ENCODE results near the gene PRR15L. TPM values are rescaled to one million over a fixed set of nuclear protein-coding genes. Genes with fewer than 3 reads are reported as not detected.

Gene PRR15L
- total and polyA plus RNA-seq, 2 of the 8 experiments (the other 6 are each of a cell fraction or from before 2014, with no cell fraction given), result 0.26 to 1.1 TPM

GRCh38 chr17:47918006-47918405, 39.7 kb downstream of the PRR15L start:
- no peak overlapping the region for H2AK5ac ChIP-seq (ENCODE audit: low read depth, low read length)
- H3K27me3 ChIP-seq (replicated peaks in 1 of 4; ENCODE audit: control insufficient read depth in 3 of 4, extremely low read depth in 1 of 4, insufficient read depth in 3 of 4, low read length in 3 of 4), result no peaks in the 10 kb centered on the region
- no peak overlapping the region for H3K27ac ChIP-seq (ENCODE audit: low read depth, low read length)
- no peak overlapping the region for H3K4ac ChIP-seq (replicated peaks; ENCODE audit: insufficient read length, low read depth, low read length)
- FAIRE-seq, result no peak
- no peak overlapping the region for H4K91ac ChIP-seq (replicated peaks; ENCODE audit: insufficient read length, low read length)
- H3K4me1 ChIP-seq (replicated peaks in 1 of 4; ENCODE audit: control insufficient read depth in 3 of 4, insufficient read depth in 4 of 4, low read length in 3 of 4), result no peaks in the 10 kb centered on the region
- H4K20me1 ChIP-seq (replicated peaks in 1 of 2; ENCODE audit: control insufficient read depth in 1 of 2, insufficient read depth in 2 of 2, low read length in 2 of 2), result no peaks in the 10 kb centered on the region
- no peak overlapping the region for H3K14ac ChIP-seq (ENCODE audit: insufficient read length)
- no peak overlapping the region for H2BK5ac ChIP-seq (ENCODE audit: low read depth, low read length)
- no peak overlapping the region for H2BK20ac ChIP-seq (ENCODE audit: low read length)
- H3K9me3 ChIP-seq (ENCODE audit: insufficient read depth in 2 of 2, low read depth in 1 of 2, low read length in 1 of 2), result no peaks in the 10 kb centered on the region
- H3K79me2 ChIP-seq (ENCODE audit: control insufficient read depth in 1 of 2, insufficient read depth in 2 of 2, low read length in 2 of 2), result no peaks in the 10 kb centered on the region
- no peak overlapping the region for H4K5ac ChIP-seq (ENCODE audit: insufficient read length, low read depth, low read length)
- 96% methylated on average over 2 of the region's 2 CpGs; no CpG with 5 or more reads in 1 of the 2 experiments for WGBS, 2 experiments (ENCODE audit: extremely low coverage in 1 of 2, insufficient coverage in 1 of 2, insufficient read length in 1 of 2, insufficient replicate concordance in 2 of 2, low coverage in 1 of 2, low lambda C conversion rate in 2 of 2, missing lambda C conversion rate in 1 of 2)
- H3K18ac ChIP-seq (ENCODE audit: extremely low read depth, low read length), result no peak overlapping the region
- ChIA-PET POLR2A (ENCODE audit: partially characterized antibody) (interaction anchor here (1.2 kb wide), 1 partner anchor 72 kb away, joined by 3 read pairs; no protein-coding TSS in a partner anchor), CTCF (ENCODE audit: partially characterized antibody) (interaction anchor here (1.1 kb wide), 1 partner anchor 28 kb away, joined by 7 read pairs; no protein-coding TSS in a partner anchor)
- H3K9ac ChIP-seq (replicated peaks in 1 of 4; ENCODE audit: extremely low read depth in 1 of 4, low read depth in 3 of 4, low read length in 3 of 4), result no peak overlapping the region
- DNase-seq (ENCODE audit: low read depth in 1 of 2, low spot score in 2 of 2), result no peak
- H3K4me3 ChIP-seq (ENCODE audit: extremely low read depth in 1 of 4, insufficient read depth in 2 of 4, low read depth in 3 of 4, low read length in 4 of 4), result no peak overlapping the region
- H2BK15ac ChIP-seq (ENCODE audit: low read length), result no peak overlapping the region
- H3K23ac ChIP-seq (ENCODE audit: insufficient read length), result no peak overlapping the region
- H3K4me2 ChIP-seq (ENCODE audit: insufficient read depth in 1 of 2, low read depth in 2 of 2, low read length in 2 of 2), result no peak overlapping the region
- no peaks in the 10 kb centered on the region; a peak in 2 of 8 replicates for H3K36me3 ChIP-seq (ENCODE audit: control insufficient read depth in 2 of 4, insufficient read depth in 4 of 4, low read length in 3 of 4)
- H3K23me2 ChIP-seq (ENCODE audit: low read depth, low read length), result no peaks in the 10 kb centered on the region
- no peak overlapping the region for H2BK12ac ChIP-seq (ENCODE audit: low read depth, low read length)
- no peak overlapping the region for H3K56ac ChIP-seq (replicated peaks; ENCODE audit: insufficient read length, low read depth, low read length)
- no peak overlapping the region for H2BK120ac ChIP-seq (replicated peaks; ENCODE audit: low read depth, low read length)
- no peaks in the 10 kb centered on the region for H3K79me1 ChIP-seq (ENCODE audit: low read depth, low read length)
- H4K8ac ChIP-seq (ENCODE audit: extremely low read depth, insufficient read depth, low read length), result no peak overlapping the region
- no peak overlapping the region for H2AFZ ChIP-seq (ENCODE audit: low read length)
- no peak for TF ChIP-seq POLR2AphosphoS5 (IDR thresholded peaks at IDR 0.05; ENCODE audit: low read depth, low read length)
- TF ChIP-seq SP4 (IDR thresholded peaks at IDR 0.05; ENCODE audit: low read length), result no peak
- no peak for TF ChIP-seq HDAC6 (IDR thresholded peaks at IDR 0.05; ENCODE audit: low read depth, low read length)
- TF ChIP-seq TEAD4 (IDR thresholded peaks at IDR 0.05; ENCODE audit: low read depth, low read length), result no peak
- TF ChIP-seq SIX5 (IDR thresholded peaks at IDR 0.05; ENCODE audit: low read depth, low read length), result no peak
- TF ChIP-seq NANOG (IDR thresholded peaks at IDR 0.05; ENCODE audit: insufficient read depth, low read depth, low read length, poor library complexity, severe bottlenecking), result no peak
- no peak for TF ChIP-seq RBBP5 (IDR thresholded peaks at IDR 0.05; ENCODE audit: borderline replicate concordance, low read depth, low read length)
- TF ChIP-seq EZH2 (IDR thresholded peaks at IDR 0.05; ENCODE audit: low read depth, low read length, severe bottlenecking), result no peak
- no peak for TF ChIP-seq POLR2A (IDR thresholded peaks at IDR 0.05; ENCODE audit: control extremely low read depth in 1 of 2, low read depth in 2 of 2, low read length in 2 of 2)
- TF ChIP-seq SIN3A (conservative IDR thresholded peaks at IDR 0.05 in 1 of 2, IDR thresholded peaks at IDR 0.05 in 1 of 2; ENCODE audit: low read depth in 1 of 2, low read length in 2 of 2), result no peak
- TF ChIP-seq RAD21 (IDR thresholded peaks at IDR 0.05 in 1 of 2, conservative IDR thresholded peaks at IDR 0.05 in 1 of 2; ENCODE audit: low read depth in 2 of 2, low read length in 2 of 2), result no peak
- TF ChIP-seq JUN (IDR thresholded peaks at IDR 0.05; ENCODE audit: low read depth, low read length), result no peak
- no peak for TF ChIP-seq KDM1A (IDR thresholded peaks at IDR 0.05; ENCODE audit: borderline replicate concordance, low read length)
- TF ChIP-seq SP2 (IDR thresholded peaks at IDR 0.05; ENCODE audit: low read length), result no peak
- no peak for TF ChIP-seq PHF8 (conservative IDR thresholded peaks at IDR 0.05; ENCODE audit: low read depth, low read length)

Data from H1 (cell line).